HepG2 (cell line): Measurements from ENCODE around the gene AP5Z1. TPM values are rescaled to one million over a fixed set of nuclear protein-coding genes. Genes with fewer than 3 reads are reported as not detected.

Experiments used
- ATAC-seq: fragments of 200-7000 bp; cut with Tn5 transposase; 3 replicates; pipeline ENCODE4 v1.9.1; 2020; ENCODE audit warnings: mild to moderate bottlenecking, moderate library complexity
- BruUV-seq: library from RNA; stranded (reverse); fragments of 400-500 nt; replicated peaks from 2 replicates; lab custom pipeline; 2021; lab: Mats Ljungman, UMichigan
- CTCF ChIA-PET: fragments of 300-600 bp; formaldehyde crosslinking; extraction: SDS; loops from one replicate; lab custom pipeline; 2021; ENCODE audit warnings: low total read pairs, inconsistent platforms, low intra/inter-chr PET ratio; lab: Yijun Ruan, JAX
- POLR2A ChIA-PET: fragments of 350-600 bp; sonication (Branson Sonifier 250); formaldehyde crosslinking; loops from one replicate; lab custom pipeline; 2020; ENCODE audit warnings: antibody characterized with exemption, inconsistent platforms; lab: Yijun Ruan, JAX
- DNase-seq: peaks from one replicate; pipeline ENCODE4 v3.0.0-alpha.2; 2015; ENCODE audit warnings: low spot score
- FAIRE-seq: peaks from 3 replicates; lab custom pipeline; 2011; peaks lifted over from hg19 to GRCh38; lab: Jason Lieb, UNC
- H2AFZ ChIP-seq: one replicate; pipeline ENCODE4 v1.6.1; 2011; ENCODE audit warnings: low read length, inconsistent platforms
- H3K27ac ChIP-seq: fragments of 300-600 bp; 3 replicates; pipeline ENCODE4 v1.8.0; 2011; ENCODE audit warnings: mixed run types, mild to moderate bottlenecking, mixed read lengths, low read length, inconsistent platforms; ENCODE audit not compliant: insufficient read depth; ENCODE audit errors: extremely low read length
- H3K27me3 ChIP-seq, 2 experiments: fragments of 200-600 bp in 1 of 2; 2 replicates in 1 of 2; 3 replicates in 1 of 2; pipeline versions ENCODE4 v1.6.0 to v1.8.0; 2011; ENCODE audit warnings: low read length in 2 of 2, mild to moderate bottlenecking in 2 of 2, moderate library complexity in 2 of 2, inconsistent platforms in 1 of 2; ENCODE audit not compliant: insufficient read depth in 2 of 2, control insufficient read depth in 1 of 2
- H3K36me3 ChIP-seq, 2 experiments: fragments of 200-600 bp in 1 of 2; replicated peaks in 1 of 2; 2 replicates in 1 of 2; 3 replicates in 1 of 2; pipeline versions ENCODE4 v1.5.1 to v1.8.0; 2011; ENCODE audit warnings: low read length in 2 of 2, inconsistent platforms in 1 of 2; ENCODE audit not compliant: insufficient read depth in 2 of 2, control insufficient read depth in 1 of 2
- H3K4me1 ChIP-seq: 2 replicates; pipeline ENCODE4 v1.5.1; 2012; ENCODE audit warnings: low read length, inconsistent platforms; ENCODE audit not compliant: insufficient read depth
- H3K4me2 ChIP-seq: 2 replicates; pipeline ENCODE4 v1.6.0; 2011; ENCODE audit warnings: low read depth, low read length, inconsistent platforms
- H3K4me3 ChIP-seq, 3 experiments: fragments of 200-600 bp in 1 of 3; sonication (generic), shearing (Covaris generic) in 1 of 3; replicated peaks in 1 of 3; 2 replicates each; pipeline ENCODE4 v1.5.1; 2011 to 2016; ENCODE audit warnings: low read length in 3 of 3, inconsistent platforms in 2 of 3, low read depth in 2 of 3, mild to moderate bottlenecking in 2 of 3, control low read depth in 1 of 3, mixed read lengths in 1 of 3; ENCODE audit not compliant: insufficient read depth in 1 of 3
- H3K79me2 ChIP-seq: one replicate; pipeline ENCODE4 v1.6.1; 2011; ENCODE audit warnings: low read length, inconsistent platforms; ENCODE audit not compliant: insufficient read depth
- H3K9ac ChIP-seq: 2 replicates; pipeline ENCODE4 v1.6.0; 2011; ENCODE audit warnings: mild to moderate bottlenecking, low read depth, low read length, inconsistent platforms; ENCODE audit not compliant: insufficient read depth
- H3K9me3 ChIP-seq: 2 replicates; pipeline ENCODE4 v1.5.1; 2012; ENCODE audit warnings: mild to moderate bottlenecking, low read length
- H4K20me1 ChIP-seq: 2 replicates; pipeline ENCODE4 v1.6.0; 2011; ENCODE audit warnings: inconsistent platforms, mild to moderate bottlenecking, low read length, moderate library complexity; ENCODE audit not compliant: insufficient read depth
- CREB1 ChIP-seq, 2 experiments: fragments of 450-650 bp in 1 of 2; IDR thresholded peaks; 2 replicates each; pipeline ENCODE4 v1.6.1; 2016 to 2017; ENCODE audit warnings: control low read depth in 1 of 2, mild to moderate bottlenecking in 1 of 2, missing compliant biosample characterization in 1 of 2, missing genetic modification characterization in 1 of 2
- PPARG ChIP-seq: conservative IDR thresholded peaks from 2 replicates; pipeline ENCODE4 v1.6.1; 2016; ENCODE audit warnings: missing biosample characterization, missing genetic modification reagents
- SRF ChIP-seq: IDR thresholded peaks from 2 replicates; pipeline ENCODE4 v1.6.1; 2011; ENCODE audit warnings: mild to moderate bottlenecking, low read depth, low read length, moderate library complexity
- TAF1 ChIP-seq: sonication (generic); formaldehyde crosslinking; IDR thresholded peaks from 2 replicates; pipeline ENCODE4 v1.4.0; 2020; ENCODE audit warnings: missing genetic modification reagents
- ZNF292 ChIP-seq: sonication (generic); formaldehyde crosslinking; IDR thresholded peaks from 2 replicates; pipeline ENCODE4 v1.8.1; 2022; ENCODE audit warnings: mild to moderate bottlenecking, low read depth, missing genetic modification reagents, borderline replicate concordance
- WGBS: methylation state at CpG from one replicate; pipeline ENCODE4 v1.1.6; 2017; ENCODE audit warnings: low lambda C conversion rate; 5-methylcytosine and 5-hydroxymethylcytosine counted together
- in situ Hi-C: cut with HindIII; loops from 2 replicates; pipeline ENCODE4 v1.10.0; 2017; ENCODE audit warnings: low pct_unique_long_range_greater_than_20kb; ENCODE audit not compliant: extremely low pct_ligation_motif_present
- intact Hi-C: fragments of 100-400 bp; cut with micrococcal nuclease; formaldehyde crosslinking; loops from one replicate; pipeline ENCODE4 v1.10.0; 2022; ENCODE audit not compliant: unreplicated experiment
- polyA plus RNA-seq, 8 experiments: library from polyadenylated mRNA; depleted of rRNA in 3 of 8; stranded (reverse) in 7 of 8; unstranded in 1 of 8; fragments of >200 nt; fragmentation: Illumina TruSeq in 4 of 8; extraction: Trizol in 4 of 8; gene quantifications; 2 replicates each; pipeline versions ENCODE4 v1.2.1 to v1.2.3, GENCODE V29; 2011 to 2016; ENCODE audit warnings: low read depth in 4 of 8, missing spikeins in 1 of 8, mixed read lengths in 1 of 8; ENCODE audit not compliant: insufficient read depth in 1 of 8
- total RNA-seq, 5 experiments: library from RNA; depleted of rRNA; stranded (reverse); fragments of >200 nt; fragmentation: Illumina TruSeq; extraction: Trizol; gene quantifications; 2 replicates each; pipeline ENCODE4 v1.2.3, GENCODE V29; 2016; ENCODE audit warnings: low read depth in 1 of 5
- TF ChIP-seq, protein P1 (sequence below): sonication (generic); formaldehyde crosslinking; IDR thresholded peaks from 2 replicates; pipeline ENCODE4 v1.5.1; 2020; ENCODE audit warnings: mild to moderate bottlenecking, moderate library complexity, missing genetic modification reagents

The AP5Z1 gene
- total and polyA plus RNA-seq, 2 of the 13 experiments (the other 11 are each of a cell fraction or from before 2014, with no cell fraction given) = 9.3 to 15.1 TPM

DNA sequence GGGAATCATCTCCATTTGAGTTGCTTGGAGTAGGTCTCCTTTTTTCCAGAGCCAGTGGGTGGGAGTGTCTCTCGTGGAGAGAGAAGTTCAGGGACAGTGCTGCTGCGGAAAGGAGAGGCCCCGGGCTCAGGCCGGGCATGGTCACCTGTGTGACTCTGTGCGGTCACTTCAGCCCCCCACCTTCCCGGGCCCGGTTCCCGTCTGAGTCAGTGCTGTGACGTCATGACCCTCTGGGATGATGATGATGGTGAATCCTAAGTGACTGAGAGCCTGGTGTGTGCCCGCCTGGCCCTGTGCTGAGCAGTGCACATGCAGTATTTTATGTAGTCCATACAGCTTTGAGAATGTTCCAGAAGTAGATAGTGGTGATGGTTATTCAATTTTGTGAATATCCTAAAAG, 32.6 kb upstream of the AP5Z1 start:
- intact Hi-C loops = no loop called here
- Histone ChIP-seq H3K9me3 (no peaks in the 10 kb centered on the region), H3K27ac (peak overlapping the region; percentile 85), H3K27me3 (no peaks in the 10 kb centered on the region), H3K4me3 (no peak overlapping the region), H4K20me1 (peaks cover 4% of the 10 kb centered on the region; the same call in 1 of the 2 replicates), H2AFZ (no peak overlapping the region), H3K36me3 (peaks cover 14 to 32% of the 10 kb centered on the region in 2 experiments), H3K4me1 (peaks cover 83% of the 10 kb centered on the region), H3K9ac (0 out of 2 replicates have a peak overlapping the region, but pooled peaks have one; percentile 1), H3K4me2 (peak overlapping the region; percentile 29; the same call in 1 of the 2 replicates), H3K79me2 (peaks cover 34% of the 10 kb centered on the region)
- no peak for FAIRE-seq
- ATAC-seq = no peak
- POLR2A ChIA-PET = interaction anchor here (1.0 to 3.6 kb wide), 2 partner anchors 28 to 33 kb away, joined by 3 to 15 read pairs; partner anchors contain the start of gene AP5Z1
- no TSS peak for BruUV-seq
- CTCF ChIA-PET = no interaction called here
- in situ Hi-C loops = no loop called here
- whole genome bisulfite sequencing = 92% methylated on average over 9 of the region's 10 CpGs
- TF ChIP-seq TAF1 (CRISPR knock-in tag) (no peak), CREB1 (IDR thresholded peaks at IDR 0.05) (peak; percentile 67), CREB1 (CRISPR knock-in tag; IDR thresholded peaks at IDR 0.05) (no peak)
- DNase-seq = no peak

DNA sequence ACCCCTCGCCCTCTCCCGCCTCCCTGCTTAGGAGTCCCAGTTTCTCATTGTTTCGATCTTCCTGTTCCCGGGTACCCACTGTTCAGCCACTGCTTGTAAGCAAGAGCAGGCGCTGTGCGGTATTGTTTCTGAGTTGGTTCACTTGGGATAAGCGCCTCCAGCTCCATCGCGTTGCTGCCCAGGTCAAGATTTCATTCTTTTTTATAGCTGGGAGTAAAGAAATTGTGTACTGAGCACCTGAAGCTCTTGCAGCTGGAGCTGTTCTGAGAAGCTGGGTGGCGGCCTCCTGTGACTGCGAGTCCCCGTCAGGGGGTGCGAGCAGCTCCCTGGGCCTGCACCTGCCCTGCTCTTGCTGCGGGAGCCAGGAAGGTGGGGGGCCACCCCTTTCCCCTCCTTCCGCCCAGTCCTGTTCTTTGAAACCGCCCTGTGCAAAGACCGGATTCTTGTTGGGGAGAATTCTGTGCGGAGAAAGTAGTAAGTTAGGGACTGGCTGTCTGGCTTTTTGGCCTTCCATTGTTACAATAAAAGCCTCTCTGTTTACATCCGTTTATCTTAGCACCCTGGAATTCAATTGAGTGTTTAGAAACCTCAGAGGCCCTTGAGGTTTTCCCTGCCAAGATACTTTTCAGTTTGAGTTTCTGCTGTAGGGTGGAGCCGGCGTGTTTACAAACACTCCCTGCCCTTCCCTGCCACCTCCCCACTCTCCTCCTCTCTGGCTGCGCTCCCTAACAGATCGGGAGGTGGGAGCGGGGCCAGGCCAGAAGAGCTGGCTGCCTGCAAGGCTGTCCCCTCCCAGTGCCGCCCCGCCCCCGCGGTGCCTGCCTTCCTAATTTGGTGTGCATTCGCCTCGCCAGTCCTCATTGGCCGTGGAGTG, 30.8 kb upstream of the AP5Z1 start:
- peak overlapping the region; percentile 84 for H3K27ac ChIP-seq
- H3K27me3 ChIP-seq = no peaks in the 10 kb centered on the region
- H3K36me3 ChIP-seq = peaks cover 22 to 49% of the 10 kb centered on the region in 2 experiments
- H3K4me3 ChIP-seq = peak overlapping the region in 2 of 3 experiments; percentile 6 to 43; a peak in 3 of 6 replicates
- CTCF ChIA-PET = no interaction called here
- peaks cover 65% of the 10 kb centered on the region for H3K4me1 ChIP-seq
- FAIRE-seq (peak; percentile 63), DNase-seq (peak; percentile 93), ATAC-seq (peak; percentile 91)
- in situ Hi-C loops (no loop called here), intact Hi-C loops (no loop called here)
- peak overlapping the region; percentile 70 for H3K9ac ChIP-seq
- no TSS peak for BruUV-seq
- H3K79me2 ChIP-seq = peaks cover 37% of the 10 kb centered on the region
- peaks cover 1% of the 10 kb centered on the region for H4K20me1 ChIP-seq
- POLR2A ChIA-PET = interaction anchor here (0.8 to 3.6 kb wide), 6 partner anchors 20 to 103 kb away, joined by 3 to 15 read pairs (median 5); partner anchors contain the start of gene AP5Z1
- H3K9me3 ChIP-seq = no peaks in the 10 kb centered on the region
- peak overlapping the region; percentile 54 for H3K4me2 ChIP-seq
- H2AFZ ChIP-seq = no peak overlapping the region
- WGBS = 34% methylated on average over 19 of the region's 31 CpGs
- TF ChIP-seq SRF (peak; percentile 96), PPARG (CRISPR knock-in tag) (no peak), ZNF292 (CRISPR knock-in tag) (peak; percentile 39; the same call in 1 of the 2 replicates)
- TF ChIP-seq, protein P1, sequence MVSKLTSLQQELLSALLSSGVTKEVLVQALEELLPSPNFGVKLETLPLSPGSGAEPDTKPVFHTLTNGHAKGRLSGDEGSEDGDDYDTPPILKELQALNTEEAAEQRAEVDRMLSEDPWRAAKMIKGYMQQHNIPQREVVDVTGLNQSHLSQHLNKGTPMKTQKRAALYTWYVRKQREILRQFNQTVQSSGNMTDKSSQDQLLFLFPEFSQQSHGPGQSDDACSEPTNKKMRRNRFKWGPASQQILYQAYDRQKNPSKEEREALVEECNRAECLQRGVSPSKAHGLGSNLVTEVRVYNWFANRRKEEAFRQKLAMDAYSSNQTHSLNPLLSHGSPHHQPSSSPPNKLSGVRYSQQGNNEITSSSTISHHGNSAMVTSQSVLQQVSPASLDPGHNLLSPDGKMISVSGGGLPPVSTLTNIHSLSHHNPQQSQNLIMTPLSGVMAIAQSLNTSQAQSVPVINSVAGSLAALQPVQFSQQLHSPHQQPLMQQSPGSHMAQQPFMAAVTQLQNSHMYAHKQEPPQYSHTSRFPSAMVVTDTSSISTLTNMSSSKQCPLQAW (CRISPR knock-in tag) = peak; percentile 54; the same call in 1 of the 2 replicates
